ENCODE data around the gene AGRP.
A peak's percentile ranks its signal among the peaks of the same experiment; 100 is the strongest.

The AGRP gene

DNA sequence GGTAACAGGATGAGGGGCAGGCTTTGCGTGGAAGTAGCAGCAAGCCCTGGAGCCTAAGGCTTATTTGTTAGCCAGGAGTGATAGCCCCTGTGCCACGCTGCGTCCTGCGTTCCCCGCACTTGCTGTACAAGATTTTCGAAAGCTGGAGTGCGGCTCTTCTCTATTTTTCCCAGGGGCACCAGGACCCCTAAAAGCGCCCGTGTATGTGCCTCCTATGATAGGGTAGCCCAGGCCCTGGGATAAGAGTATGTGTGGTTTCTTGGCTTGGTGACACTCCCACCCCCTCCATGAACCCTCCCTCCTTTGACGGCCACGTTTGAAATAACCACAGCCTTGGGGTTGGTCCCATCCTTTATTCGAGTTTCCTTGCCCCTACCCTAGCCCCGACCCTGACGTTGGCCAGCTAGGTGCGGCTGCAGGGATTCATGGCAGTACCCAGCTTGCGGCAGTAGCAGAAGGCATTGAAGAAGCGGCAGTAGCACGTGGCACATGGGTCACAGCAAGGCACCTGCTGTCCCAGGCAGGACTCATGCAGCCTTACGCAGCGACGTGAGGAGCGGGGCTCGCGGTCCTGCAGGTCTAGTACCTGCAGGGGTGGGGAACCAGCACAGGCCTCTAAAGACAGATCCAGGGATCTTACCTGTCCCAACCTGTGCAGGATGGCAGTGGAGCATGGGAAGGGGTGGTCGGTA is 968 bp downstream of the AGRP start:
- Histone ChIP-seq H3K36me3 (ENCODE audit: control insufficient read depth in 5 of 5, insufficient read depth in 5 of 5, low read length in 5 of 5) (peaks cover 0 to 14% (median 7%) of the 10 kb centered on the region in 5 donors), H3K4me1 (ENCODE audit: control insufficient read depth in 5 of 5, insufficient read depth in 5 of 5, low read length in 5 of 5) (peaks cover 2 to 52% (median 43%) of the 10 kb centered on the region in 5 donors), H3K27ac (ENCODE audit: low read depth, low read length) (no peak overlapping the region), H3K9me3 (ENCODE audit: control insufficient read depth in 5 of 5, low read length in 5 of 5) (no peaks in the 10 kb centered on the region), H3K9ac (ENCODE audit: low read length in 5 of 5) (peak overlapping the region in 4 of 5 donors; percentile 76 to 80 (median 78)), H3K27me3 (ENCODE audit: control insufficient read depth in 5 of 5, insufficient read depth in 4 of 5, low read length in 5 of 5) (no peaks in the 10 kb centered on the region), H3K4me3 (ENCODE audit: low read depth in 1 of 5, low read length in 5 of 5) (peak overlapping the region; percentile 84 to 98 (median 94))

GRCh38 chr16:67481561-67482232 is 1.6 kb downstream of the AGRP start:
- Histone ChIP-seq H3K27ac (ENCODE audit: low read depth, low read length) (peak overlapping the region; percentile 75), H3K4me1 (ENCODE audit: control insufficient read depth in 5 of 5, insufficient read depth in 5 of 5, low read length in 5 of 5) (peaks cover 2 to 46% (median 42%) of the 10 kb centered on the region in 5 donors), H3K9me3 (ENCODE audit: control insufficient read depth in 5 of 5, low read length in 5 of 5) (no peaks in the 10 kb centered on the region), H3K4me3 (ENCODE audit: low read depth in 1 of 5, low read length in 5 of 5) (peak overlapping the region; percentile 84 to 98 (median 94)), H3K27me3 (ENCODE audit: control insufficient read depth in 5 of 5, insufficient read depth in 4 of 5, low read length in 5 of 5) (no peaks in the 10 kb centered on the region), H3K36me3 (ENCODE audit: control insufficient read depth in 5 of 5, insufficient read depth in 5 of 5, low read length in 5 of 5) (peaks cover 0 to 14% (median 7%) of the 10 kb centered on the region in 5 donors), H3K9ac (ENCODE audit: low read length in 5 of 5) (peak overlapping the region; percentile 76 to 80 (median 78))

GRCh38 chr16:67480833-67481560 is 2.4 kb downstream of the AGRP start, which contains the start of gene ATP6V0D1:
Gene ATP6V0D1, minus strand, starts transcription at chr16:67481157. Its CDS starts 71 bp downstream, at chr16:67481086.
- Histone ChIP-seq H3K36me3 (ENCODE audit: control insufficient read depth in 5 of 5, insufficient read depth in 5 of 5, low read length in 5 of 5) (peaks cover 0 to 14% (median 7%) of the 10 kb centered on the region in 5 donors), H3K27me3 (ENCODE audit: control insufficient read depth in 5 of 5, insufficient read depth in 4 of 5, low read length in 5 of 5) (no peaks in the 10 kb centered on the region), H3K4me1 (ENCODE audit: control insufficient read depth in 5 of 5, insufficient read depth in 5 of 5, low read length in 5 of 5) (peaks cover 2 to 45% (median 41%) of the 10 kb centered on the region in 5 donors), H3K9me3 (ENCODE audit: control insufficient read depth in 5 of 5, low read length in 5 of 5) (no peaks in the 10 kb centered on the region), H3K27ac (ENCODE audit: low read depth, low read length) (peak within 1 kb of the TSS; percentile 99), H3K9ac (ENCODE audit: low read length in 5 of 5) (peak within 1 kb of the TSS; percentile 77 to 99 (median 99)), H3K4me3 (ENCODE audit: low read depth in 1 of 5, low read length in 5 of 5) (peak within 1 kb of the TSS; percentile 90 to 98 (median 95))

DNA sequence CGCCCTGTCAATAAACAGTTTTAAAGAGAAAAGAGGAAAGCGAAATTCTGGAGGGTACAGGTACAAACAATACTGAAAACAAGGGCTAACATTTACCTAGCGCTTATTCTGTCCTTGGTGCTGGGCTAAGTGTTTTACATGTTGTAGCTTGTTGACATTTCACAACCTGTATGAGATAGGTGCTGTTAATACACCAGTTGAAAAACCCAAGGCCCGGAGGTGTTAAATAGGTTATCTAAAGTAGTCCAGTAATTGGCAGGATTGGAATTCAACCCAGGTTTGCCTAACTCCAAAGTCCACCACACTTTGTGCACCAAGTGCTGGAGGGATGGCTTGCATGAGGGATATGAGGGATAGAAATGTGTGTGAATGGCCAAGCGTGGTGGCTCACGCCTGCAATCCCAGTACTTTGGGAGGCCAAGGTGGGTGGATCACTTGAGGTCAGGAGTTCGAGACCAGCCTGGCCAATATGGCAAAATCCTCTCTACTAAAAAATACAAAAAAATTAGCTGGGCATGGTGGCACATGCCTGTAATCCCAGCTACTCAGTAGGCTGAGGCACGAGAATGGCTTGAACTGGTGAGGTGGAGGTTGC is 5.3 kb downstream of the AGRP start:
- Histone ChIP-seq H3K36me3 (ENCODE audit: control insufficient read depth in 5 of 5, insufficient read depth in 5 of 5, low read length in 5 of 5) (peaks cover 0 to 3% (median 0%) of the 10 kb centered on the region in 5 donors), H3K9ac (ENCODE audit: low read length in 5 of 5) (no peak overlapping the region), H3K4me3 (ENCODE audit: low read depth in 1 of 5, low read length in 5 of 5) (no peak overlapping the region), H3K9me3 (ENCODE audit: control insufficient read depth in 5 of 5, low read length in 5 of 5) (no peaks in the 10 kb centered on the region), H3K27me3 (ENCODE audit: control insufficient read depth in 5 of 5, insufficient read depth in 4 of 5, low read length in 5 of 5) (no peaks in the 10 kb centered on the region), H3K27ac (ENCODE audit: low read depth, low read length) (no peak overlapping the region), H3K4me1 (ENCODE audit: control insufficient read depth in 5 of 5, insufficient read depth in 5 of 5, low read length in 5 of 5) (peaks cover 2 to 63% (median 44%) of the 10 kb centered on the region in 5 donors)

DNA sequence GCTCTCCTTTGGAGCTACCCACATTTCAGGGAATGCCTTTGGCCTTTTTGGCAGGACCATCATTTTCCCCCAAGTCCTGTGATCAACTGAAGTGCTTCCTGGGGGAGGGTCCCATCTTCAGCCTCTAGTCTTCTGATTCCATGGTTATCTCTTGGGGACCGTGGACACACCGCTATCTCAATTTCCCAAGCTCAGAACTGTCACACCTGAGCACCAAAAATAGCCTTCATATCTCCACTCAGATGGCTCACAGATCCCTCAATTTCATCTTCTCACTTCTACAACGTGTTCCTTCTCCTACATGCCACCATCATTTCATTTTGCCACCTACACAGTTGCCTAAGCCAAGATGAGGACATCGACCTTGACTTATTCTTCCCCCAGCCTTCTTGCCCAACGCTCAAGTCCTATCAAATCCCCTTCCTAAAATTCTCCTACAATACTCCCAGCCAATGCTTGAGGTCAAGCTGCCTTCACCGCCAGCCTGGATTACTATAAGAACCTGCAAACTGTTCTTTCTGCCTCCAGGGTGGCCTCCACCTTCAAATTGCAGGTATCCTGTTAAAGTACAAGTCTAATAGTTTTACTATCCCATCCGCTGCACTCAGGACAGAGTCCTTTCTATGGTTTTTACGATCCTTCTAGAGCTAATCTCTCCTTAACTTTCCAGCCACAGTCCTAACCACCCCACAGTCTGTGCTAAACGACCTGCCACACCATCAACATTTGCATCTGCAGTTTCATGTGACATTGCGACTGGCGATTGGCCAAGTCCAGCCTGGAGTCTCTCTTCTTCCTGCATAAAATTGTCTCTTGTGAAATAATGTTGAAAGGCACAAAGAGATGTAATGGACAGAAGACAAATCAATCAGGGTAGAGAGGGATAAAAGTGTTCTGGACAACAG is 8.5 kb downstream of the AGRP start:
- Histone ChIP-seq H3K36me3 (ENCODE audit: control insufficient read depth in 5 of 5, insufficient read depth in 5 of 5, low read length in 5 of 5) (peaks cover 0 to 3% (median 0%) of the 10 kb centered on the region in 5 donors), H3K9ac (ENCODE audit: low read length in 5 of 5) (no peak overlapping the region), H3K4me3 (ENCODE audit: low read depth in 1 of 5, low read length in 5 of 5) (no peak overlapping the region), H3K4me1 (ENCODE audit: control insufficient read depth in 5 of 5, insufficient read depth in 5 of 5, low read length in 5 of 5) (peaks cover 2 to 53% (median 43%) of the 10 kb centered on the region in 5 donors), H3K9me3 (ENCODE audit: control insufficient read depth in 5 of 5, low read length in 5 of 5) (no peaks in the 10 kb centered on the region), H3K27ac (ENCODE audit: low read depth, low read length) (no peak overlapping the region), H3K27me3 (ENCODE audit: control insufficient read depth in 5 of 5, insufficient read depth in 4 of 5, low read length in 5 of 5) (no peaks in the 10 kb centered on the region)

DNA sequence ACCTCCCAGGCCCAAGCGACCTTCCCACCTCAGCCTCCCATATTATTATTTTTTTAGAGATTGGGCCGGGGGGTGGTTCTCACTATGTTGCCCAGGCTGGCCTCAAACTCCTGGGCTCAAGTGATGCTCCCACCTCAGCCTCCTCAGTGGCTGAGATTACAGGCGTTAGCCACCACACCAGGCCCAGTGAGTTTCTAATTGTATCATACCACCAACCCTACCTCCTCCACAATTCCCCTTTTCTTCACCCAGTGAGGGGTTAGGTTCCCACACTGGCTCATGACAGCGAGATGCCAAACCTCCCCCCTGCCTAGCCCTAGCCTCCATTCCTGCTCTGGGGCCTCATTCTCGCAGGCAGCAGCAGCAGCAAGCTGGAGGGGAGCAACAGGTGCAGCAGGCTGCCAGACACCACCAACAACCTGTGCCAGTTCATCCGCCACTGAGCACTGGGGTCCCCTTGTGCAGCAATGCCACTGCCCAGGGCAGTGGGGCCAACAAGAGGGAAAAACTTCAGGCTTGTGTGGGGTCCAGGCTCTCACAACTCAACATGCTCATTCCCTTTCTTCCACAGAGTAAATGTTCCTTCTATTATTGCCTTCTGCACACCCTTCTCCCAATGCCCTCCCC is 11.5 kb downstream of the AGRP start:
- H3K4me3 ChIP-seq (ENCODE audit: low read depth in 1 of 5, low read length in 5 of 5), result no peak overlapping the region
- peaks cover 2 to 49% (median 35%) of the 10 kb centered on the region in 5 donors for H3K4me1 ChIP-seq (ENCODE audit: control insufficient read depth in 5 of 5, insufficient read depth in 5 of 5, low read length in 5 of 5)
- H3K9ac ChIP-seq (ENCODE audit: low read length in 5 of 5), result peak overlapping the region in 1 of 5 donors; percentile 42
- H3K27ac ChIP-seq (ENCODE audit: low read depth, low read length), result no peak overlapping the region
- H3K9me3 ChIP-seq (ENCODE audit: control insufficient read depth in 5 of 5, low read length in 5 of 5), result no peaks in the 10 kb centered on the region
- H3K36me3 ChIP-seq (ENCODE audit: control insufficient read depth in 5 of 5, insufficient read depth in 5 of 5, low read length in 5 of 5), result peaks cover 0 to 3% (median 0%) of the 10 kb centered on the region in 5 donors
- no peaks in the 10 kb centered on the region for H3K27me3 ChIP-seq (ENCODE audit: control insufficient read depth in 5 of 5, insufficient read depth in 4 of 5, low read length in 5 of 5)

DNA sequence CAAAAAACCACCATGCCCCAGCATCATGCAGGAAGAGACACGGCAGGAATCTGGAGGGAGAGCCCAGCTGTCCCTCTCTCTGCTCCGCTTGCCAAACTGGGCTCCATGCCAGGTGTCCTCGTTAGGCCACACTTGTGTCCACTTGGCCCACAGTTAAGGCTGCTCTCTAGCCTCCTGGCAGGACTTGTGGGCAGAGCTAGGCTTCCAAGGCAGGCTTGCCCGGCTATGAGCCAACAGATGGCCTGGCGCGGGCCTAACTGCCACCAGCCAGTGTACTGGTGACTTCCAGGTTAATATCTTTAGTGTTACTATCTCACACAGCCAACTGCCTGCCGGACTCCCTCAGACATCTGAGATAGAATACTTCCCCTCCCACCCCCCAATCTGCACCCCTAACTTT is 13.0 kb downstream of the AGRP start:
- Histone ChIP-seq H3K9ac (ENCODE audit: low read length in 5 of 5) (peak overlapping the region in 3 of 5 donors; percentile 5 to 44 (median 30)), H3K4me1 (ENCODE audit: control insufficient read depth in 5 of 5, insufficient read depth in 5 of 5, low read length in 5 of 5) (peaks cover 5 to 43% (median 40%) of the 10 kb centered on the region in 5 donors), H3K9me3 (ENCODE audit: control insufficient read depth in 5 of 5, low read length in 5 of 5) (no peaks in the 10 kb centered on the region), H3K4me3 (ENCODE audit: low read depth in 1 of 5, low read length in 5 of 5) (no peak overlapping the region), H3K36me3 (ENCODE audit: control insufficient read depth in 5 of 5, insufficient read depth in 5 of 5, low read length in 5 of 5) (peaks cover 0 to 3% (median 0%) of the 10 kb centered on the region in 5 donors), H3K27ac (ENCODE audit: low read depth, low read length) (no peak overlapping the region), H3K27me3 (ENCODE audit: control insufficient read depth in 5 of 5, insufficient read depth in 4 of 5, low read length in 5 of 5) (no peaks in the 10 kb centered on the region)

DNA sequence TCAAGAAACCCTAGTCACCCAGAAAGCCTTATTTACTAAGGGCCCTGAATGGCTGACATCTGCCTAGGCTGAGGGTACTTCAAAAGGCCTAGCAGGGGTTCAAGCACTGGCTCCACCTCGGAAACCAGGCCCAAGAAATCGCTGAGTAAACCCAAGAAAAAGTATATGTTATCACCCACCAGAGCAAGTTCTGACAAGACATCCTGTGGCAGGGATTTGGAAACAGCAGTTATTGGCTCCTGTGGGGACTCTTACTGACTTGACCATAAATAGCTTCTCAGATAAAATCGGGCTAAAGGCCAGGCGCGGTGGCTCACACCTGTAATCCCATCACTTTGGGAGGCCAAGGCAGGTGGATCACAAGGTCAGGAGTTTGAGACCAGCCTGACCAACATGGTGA is 14.6 kb downstream of the AGRP start:
- H3K9me3 ChIP-seq (ENCODE audit: control insufficient read depth in 5 of 5, low read length in 5 of 5), result no peaks in the 10 kb centered on the region
- peaks cover 7 to 56% (median 41%) of the 10 kb centered on the region in 5 donors for H3K4me1 ChIP-seq (ENCODE audit: control insufficient read depth in 5 of 5, insufficient read depth in 5 of 5, low read length in 5 of 5)
- H3K36me3 ChIP-seq (ENCODE audit: control insufficient read depth in 5 of 5, insufficient read depth in 5 of 5, low read length in 5 of 5), result peaks cover 0 to 3% (median 0%) of the 10 kb centered on the region in 5 donors
- no peak overlapping the region for H3K9ac ChIP-seq (ENCODE audit: low read length in 5 of 5)
- H3K27ac ChIP-seq (ENCODE audit: low read depth, low read length), result no peak overlapping the region
- no peak overlapping the region for H3K4me3 ChIP-seq (ENCODE audit: low read depth in 1 of 5, low read length in 5 of 5)
- no peaks in the 10 kb centered on the region for H3K27me3 ChIP-seq (ENCODE audit: control insufficient read depth in 5 of 5, insufficient read depth in 4 of 5, low read length in 5 of 5)

All from subcutaneous abdominal adipose tissue (tissue), 5 donors.